SK-N-SH (cell line): ENCODE results near the gene LINC00305. TPM values are rescaled to one million over a fixed set of nuclear protein-coding genes. Genes with fewer than 3 reads are reported as not detected.

Experiments
- CTCF ChIA-PET: fragments of 300-600, 350-600 bp; formaldehyde crosslinking; extraction: SDS; loops from one replicate; lab custom pipeline; 2021; lab: Yijun Ruan, JAX
- POLR2A ChIA-PET: fragments of 350-600 bp; sonication (Branson Sonifier 250); formaldehyde crosslinking; extraction: SDS; loops from one replicate; lab custom pipeline; 2020; ENCODE audit warnings: antibody characterized with exemption, inconsistent platforms; lab: Yijun Ruan, JAX
- DNase-seq: peaks from one replicate; pipeline ENCODE4 v3.0.0; 2012
- H2AFZ ChIP-seq: fragments of 200-600 bp; sonication (generic); 2 replicates; pipeline ENCODE4 v1.8.1; 2016; ENCODE audit warnings: antibody characterized with exemption, mild to moderate bottlenecking, low read depth
- H3F3A ChIP-seq: fragments of 200-600 bp; sonication (generic); replicated peaks from 2 replicates; pipeline ENCODE3; 2016; ENCODE audit warnings: antibody characterized with exemption, mild to moderate bottlenecking; ENCODE audit not compliant: insufficient read depth
- H3K27ac ChIP-seq, 2 experiments: fragments of 200-500 bp in 1 of 2; fragments of 200-600 bp in 1 of 2; sonication (Bioruptor generic) in 1 of 2; sonication (generic), shearing (Covaris generic) in 1 of 2; 2 replicates each; pipeline versions ENCODE4 v1.5.1 to v1.6.1; 2014 to 2016; ENCODE audit warnings: low read depth in 2 of 2, inconsistent platforms in 1 of 2, low read length in 1 of 2, mild to moderate bottlenecking in 1 of 2, mixed read lengths in 1 of 2
- H3K27me3 ChIP-seq: fragments of 200-600 bp; sonication (generic), shearing (Covaris generic); 2 replicates; pipeline ENCODE4 v1.6.1; 2016; ENCODE audit warnings: mixed run types; ENCODE audit not compliant: insufficient read depth
- H3K36me3 ChIP-seq, 2 experiments: fragments of 200-500 bp in 1 of 2; fragments of 200-600 bp in 1 of 2; sonication (Bioruptor generic) in 1 of 2; sonication (generic) in 1 of 2; replicated peaks in 1 of 2; 2 replicates each; pipeline versions ENCODE3 to v1.5.1; 2014 to 2016; ENCODE audit warnings: low read length in 1 of 2, mild to moderate bottlenecking in 1 of 2; ENCODE audit not compliant: insufficient read depth in 2 of 2, control insufficient read depth in 1 of 2
- H3K4me1 ChIP-seq, 2 experiments: fragments of 200-500 bp in 1 of 2; fragments of 200-600 bp in 1 of 2; sonication (Bioruptor generic) in 1 of 2; sonication (generic), shearing (Covaris generic) in 1 of 2; 2 replicates each; pipeline versions ENCODE4 v1.5.1 to v1.6.1; 2014 to 2016; ENCODE audit warnings: low read depth in 1 of 2, low read length in 1 of 2, mixed run types in 1 of 2; ENCODE audit not compliant: insufficient read depth in 2 of 2, control insufficient read depth in 1 of 2
- H3K4me2 ChIP-seq: fragments of 200-600 bp; sonication (generic), shearing (Covaris generic); 2 replicates; pipeline ENCODE4 v1.6.1; 2017; ENCODE audit warnings: mixed run types
- H3K4me3 ChIP-seq, 2 experiments: fragments of 200-500 bp in 1 of 2; fragments of 200-600 bp in 1 of 2; sonication (Bioruptor generic) in 1 of 2; sonication (generic), shearing (Covaris generic) in 1 of 2; 2 replicates each; pipeline versions ENCODE4 v1.5.1 to v1.8.1; 2014 to 2016; ENCODE audit warnings: low read depth in 2 of 2, inconsistent platforms in 1 of 2, low read length in 1 of 2, mild to moderate bottlenecking in 1 of 2, mixed read lengths in 1 of 2, moderate library complexity in 1 of 2
- H3K79me2 ChIP-seq: fragments of 200-600 bp; sonication (generic); 2 replicates; pipeline ENCODE4 v1.8.1; 2017; ENCODE audit warnings: mild to moderate bottlenecking; ENCODE audit not compliant: insufficient read depth
- H3K9ac ChIP-seq: fragments of 200-600 bp; sonication (generic); 2 replicates; pipeline ENCODE4 v1.6.1; 2017; ENCODE audit warnings: mixed run types
- H3K9me2 ChIP-seq: fragments of 200-600 bp; sonication (generic); 2 replicates; pipeline ENCODE4 v1.6.1; 2017; ENCODE audit warnings: mixed run types
- H3K9me3 ChIP-seq: fragments of 200-600 bp; sonication (generic); 2 replicates; pipeline ENCODE4 v1.6.1; 2017; ENCODE audit warnings: mixed run types, mild to moderate bottlenecking, moderate library complexity
- H4K20me1 ChIP-seq: fragments of 200-600 bp; sonication (generic); 2 replicates; pipeline ENCODE4 v1.6.1; 2017; ENCODE audit warnings: mild to moderate bottlenecking, mixed run types; ENCODE audit not compliant: insufficient read depth
- EZH2phosphoT487 ChIP-seq: fragments of 200-600 bp; sonication (generic); IDR thresholded peaks from 2 replicates; pipeline ENCODE4 v1.6.1; 2017; ENCODE audit warnings: low read depth, mixed run types, mild to moderate bottlenecking, antibody characterized with exemption, moderate library complexity, borderline replicate concordance
- FOXJ3 ChIP-seq: sonication (generic); formaldehyde crosslinking; IDR thresholded peaks from 2 replicates; pipeline ENCODE4 v1.5.1; 2020; ENCODE audit warnings: mild to moderate bottlenecking, missing genetic modification reagents
- GABPA ChIP-seq: IDR thresholded peaks from 2 replicates; pipeline ENCODE4 v1.4.0; 2012; ENCODE audit warnings: low read depth, mild to moderate bottlenecking
- MXI1 ChIP-seq: IDR thresholded peaks from 2 replicates; pipeline ENCODE4 v1.6.1; 2012; ENCODE audit warnings: mild to moderate bottlenecking, low read depth, low read length, improper control_type of control experiment
- PBX3 ChIP-seq: IDR thresholded peaks from 2 replicates; pipeline ENCODE4; 2012
- POLR2AphosphoS5 ChIP-seq: IDR thresholded peaks from 2 replicates; pipeline ENCODE4 v1.6.1; 2012; ENCODE audit warnings: low read depth, low read length
- RCOR1 ChIP-seq: fragments of 150-350 bp; IDR thresholded peaks from 2 replicates; pipeline ENCODE4 v1.6.1; 2017; ENCODE audit warnings: antibody characterized with exemption, low read length
- TEAD4 ChIP-seq: IDR thresholded peaks from 2 replicates; pipeline ENCODE4 v1.4.0; 2012; ENCODE audit warnings: mild to moderate bottlenecking, borderline replicate concordance; ENCODE audit not compliant: insufficient read depth
- USF2 ChIP-seq: fragments of 150-350 bp; IDR thresholded peaks from 2 replicates; pipeline ENCODE4 v1.6.1; 2017; ENCODE audit warnings: antibody characterized with exemption, low read length, low read depth, borderline replicate concordance
- WGBS: methylation state at CpG from one replicate; pipeline ENCODE4 v1.1.6; 2017; ENCODE audit warnings: low lambda C conversion rate; 5-methylcytosine and 5-hydroxymethylcytosine counted together
- polyA plus RNA-seq, 3 experiments: library from polyadenylated mRNA; depleted of rRNA; stranded (reverse); fragments of >200 nt; gene quantifications; 2 replicates each; pipeline ENCODE4 v1.2.3, GENCODE V29; 2012
- TF ChIP-seq, protein P1 (sequence below): fragments of 200-600 bp; sonication (generic); IDR thresholded peaks from 2 replicates; pipeline ENCODE4 v1.6.1; 2017; ENCODE audit warnings: antibody characterized with exemption, mild to moderate bottlenecking, moderate library complexity

LINC00305 gene
- polyA plus RNA-seq, 1 of the 3 experiments (the other 2 are of a cell fraction), result not detected

DNA sequence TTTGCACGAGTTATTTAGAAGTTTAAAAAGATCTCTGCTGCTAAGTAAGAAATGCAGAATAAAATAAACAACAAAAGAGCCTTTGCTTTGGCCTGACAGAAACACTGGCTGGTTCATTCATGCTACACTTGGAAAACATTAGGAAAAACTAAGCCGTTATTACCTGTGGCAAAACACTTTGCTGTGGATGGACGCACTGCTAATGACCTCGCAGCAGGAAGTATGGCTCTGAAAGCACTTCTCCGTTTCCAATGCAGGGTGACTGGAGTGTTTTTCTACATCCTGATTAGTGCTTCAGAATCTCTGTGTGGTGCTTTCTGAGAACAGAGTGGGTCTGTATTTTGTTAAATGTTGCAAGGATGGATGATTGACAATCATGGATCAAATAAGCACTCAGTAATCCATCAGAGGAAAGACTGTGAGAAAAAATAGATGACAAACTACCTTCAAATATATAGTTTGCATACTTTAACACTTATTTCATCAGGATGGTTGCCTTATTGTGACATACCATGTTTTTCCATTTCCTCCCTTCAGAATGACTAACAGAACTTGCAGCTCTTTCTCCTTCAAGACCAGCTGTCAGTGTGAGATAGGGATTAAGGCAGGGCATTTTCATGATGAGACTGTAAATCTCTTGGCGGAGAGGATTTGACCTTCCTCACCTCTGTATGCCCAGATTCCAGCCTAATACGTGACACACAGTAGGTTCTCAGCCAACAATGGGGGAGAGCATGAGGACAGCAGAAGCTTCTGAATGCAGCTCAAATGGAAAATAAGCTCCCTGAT lies 38.0 kb downstream of the LINC00305 start:
- Histone ChIP-seq H2AFZ (no peak overlapping the region), H3K4me1 (no peaks in the 10 kb centered on the region; a peak in 1 of 4 replicates), H3K9ac (no peak overlapping the region), H3K36me3 (no peaks in the 10 kb centered on the region), H3K79me2 (no peaks in the 10 kb centered on the region), H3K4me3 (no peak overlapping the region), H3K27me3 (no peaks in the 10 kb centered on the region), H3K9me3 (no peaks in the 10 kb centered on the region), H4K20me1 (no peaks in the 10 kb centered on the region), H3K27ac (no peak overlapping the region), H3F3A (no peaks in the 10 kb centered on the region), H3K9me2 (no peaks in the 10 kb centered on the region), H3K4me2 (no peak overlapping the region)
- ChIA-PET CTCF (interaction anchor here (1.2 to 1.3 kb wide), 2 partner anchors 9 to 981 kb away, joined by 4 to 8 read pairs; no protein-coding TSS in a partner anchor), POLR2A (no interaction called here)
- DNase-seq, result no peak
- 14% methylated on average over 7 of the region's 7 CpGs for WGBS
- TF ChIP-seq GABPA (no peak), FOXJ3 (CRISPR knock-in tag) (no peak), MXI1 (no peak), USF2 (no peak), EZH2phosphoT487 (no peak), RCOR1 (no peak), POLR2AphosphoS5 (no peak)

DNA sequence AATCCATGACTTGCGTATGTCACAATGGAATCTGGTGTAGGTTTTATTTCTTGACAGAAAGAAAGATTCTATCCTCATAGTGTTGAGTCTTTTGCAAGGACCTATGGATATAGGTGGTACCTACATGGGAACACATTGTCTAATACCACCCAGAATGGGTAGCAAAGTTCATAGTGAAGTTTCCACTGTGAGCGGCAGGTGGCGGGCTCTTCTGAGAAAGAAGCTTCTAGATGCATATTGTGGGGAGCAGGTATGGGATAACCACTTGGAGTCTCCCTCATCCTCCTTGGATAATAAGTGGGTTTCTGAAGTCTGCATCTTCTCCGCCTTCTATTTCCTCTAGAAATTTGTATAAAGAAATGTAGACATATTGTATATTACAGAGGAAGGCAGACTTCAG lies 44.9 kb downstream of the LINC00305 start:
- no peak overlapping the region for H3K27ac ChIP-seq
- no peaks in the 10 kb centered on the region for H3K79me2 ChIP-seq
- no peak overlapping the region for H3K4me3 ChIP-seq
- no peaks in the 10 kb centered on the region for H3K9me2 ChIP-seq
- no peaks in the 10 kb centered on the region for H3K27me3 ChIP-seq
- POLR2A ChIA-PET, result no interaction called here
- 0 out of 2 replicates have a peak, but pooled peaks cover 3% of the 10 kb centered on the region for H3K9me3 ChIP-seq
- CTCF ChIA-PET, result no interaction called here
- TF ChIP-seq, protein P1, sequence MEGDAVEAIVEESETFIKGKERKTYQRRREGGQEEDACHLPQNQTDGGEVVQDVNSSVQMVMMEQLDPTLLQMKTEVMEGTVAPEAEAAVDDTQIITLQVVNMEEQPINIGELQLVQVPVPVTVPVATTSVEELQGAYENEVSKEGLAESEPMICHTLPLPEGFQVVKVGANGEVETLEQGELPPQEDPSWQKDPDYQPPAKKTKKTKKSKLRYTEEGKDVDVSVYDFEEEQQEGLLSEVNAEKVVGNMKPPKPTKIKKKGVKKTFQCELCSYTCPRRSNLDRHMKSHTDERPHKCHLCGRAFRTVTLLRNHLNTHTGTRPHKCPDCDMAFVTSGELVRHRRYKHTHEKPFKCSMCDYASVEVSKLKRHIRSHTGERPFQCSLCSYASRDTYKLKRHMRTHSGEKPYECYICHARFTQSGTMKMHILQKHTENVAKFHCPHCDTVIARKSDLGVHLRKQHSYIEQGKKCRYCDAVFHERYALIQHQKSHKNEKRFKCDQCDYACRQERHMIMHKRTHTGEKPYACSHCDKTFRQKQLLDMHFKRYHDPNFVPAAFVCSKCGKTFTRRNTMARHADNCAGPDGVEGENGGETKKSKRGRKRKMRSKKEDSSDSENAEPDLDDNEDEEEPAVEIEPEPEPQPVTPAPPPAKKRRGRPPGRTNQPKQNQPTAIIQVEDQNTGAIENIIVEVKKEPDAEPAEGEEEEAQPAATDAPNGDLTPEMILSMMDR, result peak; percentile 16
- TF ChIP-seq TEAD4 (no peak), PBX3 (no peak)
- H3K9ac ChIP-seq, result no peak overlapping the region
- H3K4me2 ChIP-seq, result no peak overlapping the region
- no peak overlapping the region for H2AFZ ChIP-seq
- no peaks in the 10 kb centered on the region for H3K36me3 ChIP-seq
- H3F3A ChIP-seq, result no peaks in the 10 kb centered on the region
- H4K20me1 ChIP-seq, result no peaks in the 10 kb centered on the region
- H3K4me1 ChIP-seq, result no peaks in the 10 kb centered on the region
- no peak for DNase-seq
- 68% methylated on average over 4 of the region's 4 CpGs for WGBS
